K562 (cell line): ENCODE measurements around the gene SLC30A3. TPM values are rescaled to one million over a fixed set of nuclear protein-coding genes. Genes with fewer than 3 reads are reported as not detected.
A peak's percentile ranks its signal among the peaks of the same experiment; 100 is the strongest.

Source experiments
- ATAC-seq: fragments of 200-7000 bp; cut with Tn5 transposase; 3 replicates; pipeline ENCODE4 v1.9.1; 2020; ENCODE audit warnings: moderate library complexity
- BruUV-seq: library from RNA; stranded (reverse); fragments of 400-500 nt; replicated peaks from 2 replicates; lab custom pipeline; 2021; lab: Mats Ljungman, UMichigan
- CTCF ChIA-PET: fragments of 300-600 bp; formaldehyde crosslinking; extraction: SDS; loops from one replicate; lab custom pipeline; 2021; ENCODE audit warnings: low intra/inter-chr PET ratio; lab: Yijun Ruan, JAX
- POLR2A ChIA-PET: fragments of 300-600, 350-650 bp; sonication (Branson Sonifier 250); formaldehyde crosslinking; extraction: SDS; loops from one replicate; lab custom pipeline; 2021; ENCODE audit warnings: antibody characterized with exemption, inconsistent platforms; lab: Yijun Ruan, JAX
- DNase-seq, 4 experiments: peaks; one replicate each; pipeline versions ENCODE4 v3.0.0 to v3.0.0-alpha.2; 2011 to 2018; ENCODE audit warnings: low spot score in 3 of 4, mixed read lengths in 3 of 4; ENCODE audit errors: extremely low read depth in 1 of 4
- FAIRE-seq: peaks from 2 replicates; lab custom pipeline; 2011; peaks lifted over from hg19 to GRCh38; lab: Jason Lieb, UNC
- H2AFZ ChIP-seq: 2 replicates; pipeline ENCODE4 v1.6.0; 2011; ENCODE audit warnings: low read depth, low read length, control low read depth, inconsistent platforms
- H3K27ac ChIP-seq: fragments of 200-600 bp; 3 replicates; pipeline ENCODE4 v1.8.0; 2011; ENCODE audit warnings: low read depth, mild to moderate bottlenecking, control low read depth, inconsistent platforms, low read length, moderate library complexity, mixed read lengths; ENCODE audit errors: extremely low read depth
- H3K27me3 ChIP-seq, 2 experiments: fragments of 300-600 bp in 1 of 2; 2 replicates in 1 of 2; 3 replicates in 1 of 2; pipeline versions ENCODE4 v1.6.0 to v1.8.0; 2011; ENCODE audit warnings: inconsistent platforms in 2 of 2, low read length in 2 of 2, mild to moderate bottlenecking in 1 of 2, mixed read lengths in 1 of 2, moderate library complexity in 1 of 2; ENCODE audit not compliant: control insufficient read depth in 2 of 2, insufficient read depth in 2 of 2
- H3K36me3 ChIP-seq: fragments of 300-600 bp; 3 replicates; pipeline ENCODE4 v1.8.0; 2011; ENCODE audit warnings: mild to moderate bottlenecking, low read length, inconsistent platforms; ENCODE audit not compliant: control insufficient read depth, insufficient read depth
- H3K4me1 ChIP-seq, 2 experiments: fragments of 200-600 bp in 1 of 2; replicated peaks in 1 of 2; 2 replicates in 1 of 2; 3 replicates in 1 of 2; pipeline versions ENCODE4 v1.5.1 to v1.8.0; 2011; ENCODE audit warnings: inconsistent platforms in 2 of 2, low read length in 2 of 2, mild to moderate bottlenecking in 1 of 2, mixed read lengths in 1 of 2, moderate library complexity in 1 of 2; ENCODE audit not compliant: control insufficient read depth in 2 of 2, insufficient read depth in 2 of 2
- H3K4me2 ChIP-seq: 2 replicates; pipeline ENCODE4 v1.6.1; 2011; ENCODE audit warnings: low read length, control low read depth, inconsistent platforms, mixed read lengths; ENCODE audit not compliant: insufficient read depth
- H3K4me3 ChIP-seq: fragments of 200-600 bp; sonication (generic), shearing (Covaris generic); 2 replicates; pipeline ENCODE4 v1.5.1; 2016; ENCODE audit warnings: control low read depth, inconsistent platforms
- H3K79me2 ChIP-seq: fragments of 200-600 bp; 3 replicates; pipeline ENCODE4 v1.8.0; 2011; ENCODE audit warnings: low read length, inconsistent platforms; ENCODE audit not compliant: control insufficient read depth, insufficient read depth
- H3K9ac ChIP-seq, 2 experiments: 2 replicates each; pipeline versions ENCODE4 v1.6.0 to v1.6.1; 2011; ENCODE audit warnings: low read depth in 2 of 2, low read length in 2 of 2, control low read depth in 1 of 2, inconsistent platforms in 1 of 2, mild to moderate bottlenecking in 1 of 2, mixed read lengths in 1 of 2; ENCODE audit not compliant: insufficient read depth in 1 of 2
- H3K9me1 ChIP-seq: one replicate; pipeline ENCODE4 v1.6.0; 2011; ENCODE audit warnings: inconsistent platforms, mild to moderate bottlenecking, low read length, moderate library complexity; ENCODE audit not compliant: control insufficient read depth, insufficient read depth
- H3K9me3 ChIP-seq: replicated peaks from 2 replicates; pipeline ENCODE4 v1.5.1; 2011; ENCODE audit warnings: low read depth, low read length, inconsistent platforms; ENCODE audit not compliant: control insufficient read depth, insufficient read depth
- H4K20me1 ChIP-seq: replicated peaks from 2 replicates; pipeline ENCODE4 v1.6.1; 2011; ENCODE audit warnings: low read length, inconsistent platforms, mixed read lengths; ENCODE audit not compliant: control insufficient read depth, insufficient read depth
- RBM22 ChIP-seq: fragments of 200-400 bp; formaldehyde crosslinking; IDR thresholded peaks from 2 replicates; pipeline ENCODE4 v1.6.1; 2018; ENCODE audit warnings: low read length, low read depth; ENCODE audit not compliant: poor library complexity, severe bottlenecking
- ZEB2 ChIP-seq: fragments of 450-650 bp; IDR thresholded peaks from 2 replicates; pipeline ENCODE4 v1.6.1; 2016
- WGBS: fragments of 100-300 bp; shearing (Covaris generic); methylation state at CpG from one replicate; pipeline ENCODE4 v1.1.6; 2016; ENCODE audit warnings: low coverage, mixed read lengths; ENCODE audit not compliant: insufficient coverage; ENCODE audit errors: missing lambda C conversion rate; 5-methylcytosine and 5-hydroxymethylcytosine counted together
- in situ Hi-C: fragments of 300-500 bp; cut with MboI; formaldehyde crosslinking; loops from 4 replicates; pipeline ENCODE4 v1.15.0; 2018; ENCODE audit warnings: inconsistent platforms, mixed read lengths
- intact Hi-C: fragments of 100-400 bp; cut with micrococcal nuclease; formaldehyde crosslinking; loops from 2 replicates; pipeline ENCODE4 v1.14.2; 2022
- polyA plus RNA-seq, 8 experiments: library from polyadenylated mRNA; depleted of rRNA in 4 of 8; stranded (reverse) in 5 of 8; unstranded in 3 of 8; fragments of >200 nt; fragmentation: Nextera tagmentation in 2 of 8; fragmentation: Illumina TruSeq in 1 of 8; extraction: Ambion mirVana in 2 of 8; extraction: Trizol in 1 of 8; gene quantifications; 2 replicates each; pipeline versions ENCODE4 v1.2.1 to v1.2.3, GENCODE V29; 2011 to 2014; ENCODE audit warnings: inconsistent platforms in 1 of 8, missing spikeins in 1 of 8
- total RNA-seq, 7 experiments: library from RNA; depleted of rRNA in 6 of 7; stranded (reverse); fragments of >200 nt in 6 of 7; fragmentation: Illumina TruSeq in 2 of 7; extraction: Trizol in 2 of 7; gene quantifications; 2 replicates each; pipeline versions ENCODE4 v1.2.1 to v1.2.3, GENCODE V29; 2011 to 2021; ENCODE audit warnings: low replicate concordance in 1 of 7
- TF ChIP-seq, protein P1 (sequence below), 2 experiments: fragments of 450-650 bp in 1 of 2; sonication (generic) in 1 of 2; formaldehyde crosslinking in 1 of 2; IDR thresholded peaks; 2 replicates each; pipeline versions ENCODE4 v1.7.1 to v1.9.0; 2016 to 2022; ENCODE audit warnings: inconsistent platforms in 1 of 2, mild to moderate bottlenecking in 1 of 2, missing genetic modification reagents in 1 of 2

SLC30A3 gene
- total and polyA plus RNA-seq, 9 of the 15 experiments (the other 6 are each of a cell fraction or from before 2014, with no cell fraction given): 0.03 to 2.7 (median 0.89) TPM; not detected in 1

DNA sequence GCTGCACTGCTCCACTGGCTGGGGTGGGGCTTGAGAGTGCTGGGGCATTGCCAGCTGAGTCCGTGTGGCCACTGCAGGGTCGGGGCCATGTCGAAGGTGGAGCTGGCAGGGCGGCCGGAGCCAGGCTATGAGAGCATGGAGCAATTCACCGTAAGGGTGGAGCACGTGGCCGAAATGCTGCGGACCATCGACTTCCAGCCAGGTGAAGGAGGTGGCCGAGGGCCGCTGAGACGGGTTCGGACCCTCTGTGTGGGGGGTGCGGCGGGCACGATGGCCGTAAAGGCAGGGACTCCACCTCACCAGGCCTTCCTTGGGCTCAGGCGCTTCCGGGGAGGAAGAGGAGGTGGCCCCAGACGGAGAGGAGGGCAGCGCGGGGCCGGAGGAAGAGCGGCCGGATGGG lies 43.3 kb upstream of the SLC30A3 start:
- Histone ChIP-seq H3K4me2 (no peak overlapping the region), H3K9ac (no peak overlapping the region), H4K20me1 (no peaks in the 10 kb centered on the region), H3K79me2 (no peaks in the 10 kb centered on the region), H3K4me3 (no peak overlapping the region), H2AFZ (no peak overlapping the region), H3K9me1 (no peaks in the 10 kb centered on the region), H3K9me3 (no peaks in the 10 kb centered on the region), H3K4me1 (peaks cover 0 to 8% of the 10 kb centered on the region in 2 experiments; a peak in 3 of 5 replicates), H3K27me3 (no peaks in the 10 kb centered on the region), H3K36me3 (peaks cover 15% of the 10 kb centered on the region; the same call in 2 of the 3 replicates), H3K27ac (no peak overlapping the region)
- DNase-seq (no peak), ATAC-seq (no peak), FAIRE-seq (no peak)
- TF ChIP-seq, protein P1, sequence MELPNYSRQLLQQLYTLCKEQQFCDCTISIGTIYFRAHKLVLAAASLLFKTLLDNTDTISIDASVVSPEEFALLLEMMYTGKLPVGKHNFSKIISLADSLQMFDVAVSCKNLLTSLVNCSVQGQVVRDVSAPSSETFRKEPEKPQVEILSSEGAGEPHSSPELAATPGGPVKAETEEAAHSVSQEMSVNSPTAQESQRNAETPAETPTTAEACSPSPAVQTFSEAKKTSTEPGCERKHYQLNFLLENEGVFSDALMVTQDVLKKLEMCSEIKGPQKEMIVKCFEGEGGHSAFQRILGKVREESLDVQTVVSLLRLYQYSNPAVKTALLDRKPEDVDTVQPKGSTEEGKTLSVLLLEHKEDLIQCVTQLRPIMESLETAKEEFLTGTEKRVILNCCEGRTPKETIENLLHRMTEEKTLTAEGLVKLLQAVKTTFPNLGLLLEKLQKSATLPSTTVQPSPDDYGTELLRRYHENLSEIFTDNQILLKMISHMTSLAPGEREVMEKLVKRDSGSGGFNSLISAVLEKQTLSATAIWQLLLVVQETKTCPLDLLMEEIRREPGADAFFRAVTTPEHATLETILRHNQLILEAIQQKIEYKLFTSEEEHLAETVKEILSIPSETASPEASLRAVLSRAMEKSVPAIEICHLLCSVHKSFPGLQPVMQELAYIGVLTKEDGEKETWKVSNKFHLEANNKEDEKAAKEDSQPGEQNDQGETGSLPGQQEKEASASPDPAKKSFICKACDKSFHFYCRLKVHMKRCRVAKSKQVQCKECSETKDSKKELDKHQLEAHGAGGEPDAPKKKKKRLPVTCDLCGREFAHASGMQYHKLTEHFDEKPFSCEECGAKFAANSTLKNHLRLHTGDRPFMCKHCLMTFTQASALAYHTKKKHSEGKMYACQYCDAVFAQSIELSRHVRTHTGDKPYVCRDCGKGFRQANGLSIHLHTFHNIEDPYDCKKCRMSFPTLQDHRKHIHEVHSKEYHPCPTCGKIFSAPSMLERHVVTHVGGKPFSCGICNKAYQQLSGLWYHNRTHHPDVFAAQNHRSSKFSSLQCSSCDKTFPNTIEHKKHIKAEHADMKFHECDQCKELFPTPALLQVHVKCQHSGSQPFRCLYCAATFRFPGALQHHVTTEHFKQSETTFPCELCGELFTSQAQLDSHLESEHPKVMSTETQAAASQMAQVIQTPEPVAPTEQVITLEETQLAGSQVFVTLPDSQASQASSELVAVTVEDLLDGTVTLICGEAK (IDR thresholded peaks at IDR 0.05): no peak
- TF ChIP-seq, protein P1 (CRISPR knock-in tag; IDR thresholded peaks at IDR 0.05): no peak
- TF ChIP-seq ZEB2 (no peak), RBM22 (peak; percentile 6)
- POLR2A ChIA-PET: interaction anchor here (1.0 kb wide), 1 partner anchor 178 kb away, joined by 3 read pairs; no protein-coding TSS in a partner anchor
- CTCF ChIA-PET: no interaction called here
- in situ Hi-C loops: no loop called here
- WGBS: 94% methylated on average over 25 of the region's 26 CpGs
- intact Hi-C loops: no loop called here
- no TSS peak for BruUV-seq
